Prostate gland (tissue), 2 donors: ENCODE measurements around the gene APLP2.

Experiments used
- POLR2A ChIP-seq: fragments of 450-650 bp; IDR thresholded peaks from one replicate; pipeline ENCODE4 v1.6.1; 2016; ENCODE audit warnings: antibody characterized with exemption, mild to moderate bottlenecking
- POLR2AphosphoS5 ChIP-seq: sonication (generic); formaldehyde crosslinking; IDR thresholded peaks from one replicate; pipeline ENCODE4 v1.6.1; 2017; ENCODE audit warnings: antibody characterized with exemption
- TF ChIP-seq, protein P1 (sequence below), 4 experiments: fragments of 200-600 bp in 2 of 4; fragments of 450-650 bp in 2 of 4; sonication (generic) in 2 of 4; IDR thresholded peaks; 1 replicate in 3 of 4; 2 replicates in 1 of 4; pipeline ENCODE4 v1.5.1; 2016 to 2019; ENCODE audit warnings: antibody characterized with exemption in 4 of 4, mild to moderate bottlenecking in 2 of 4, moderate library complexity in 2 of 4

DNA sequence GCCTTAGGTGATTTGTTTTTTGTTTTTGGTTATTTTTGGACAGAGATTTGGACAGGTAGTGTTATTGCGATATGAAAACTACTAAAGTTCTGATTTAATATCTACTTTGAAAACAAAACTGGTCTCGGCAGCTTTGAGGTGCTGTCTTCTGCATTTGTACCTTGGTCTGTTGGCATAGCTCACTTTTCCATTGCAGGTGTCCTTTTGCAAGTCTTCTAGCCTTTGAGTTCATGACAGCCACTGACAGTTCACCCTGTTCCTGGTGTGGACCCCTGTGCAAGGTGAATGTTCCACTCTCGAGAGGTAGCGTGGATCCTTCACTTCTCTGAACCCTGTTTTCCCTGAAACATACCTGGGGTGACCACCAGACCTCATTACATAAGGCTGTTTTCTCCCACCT lies 45.0 kb downstream of the APLP2 start:
- TF ChIP-seq POLR2A: no peak
- TF ChIP-seq, protein P1, sequence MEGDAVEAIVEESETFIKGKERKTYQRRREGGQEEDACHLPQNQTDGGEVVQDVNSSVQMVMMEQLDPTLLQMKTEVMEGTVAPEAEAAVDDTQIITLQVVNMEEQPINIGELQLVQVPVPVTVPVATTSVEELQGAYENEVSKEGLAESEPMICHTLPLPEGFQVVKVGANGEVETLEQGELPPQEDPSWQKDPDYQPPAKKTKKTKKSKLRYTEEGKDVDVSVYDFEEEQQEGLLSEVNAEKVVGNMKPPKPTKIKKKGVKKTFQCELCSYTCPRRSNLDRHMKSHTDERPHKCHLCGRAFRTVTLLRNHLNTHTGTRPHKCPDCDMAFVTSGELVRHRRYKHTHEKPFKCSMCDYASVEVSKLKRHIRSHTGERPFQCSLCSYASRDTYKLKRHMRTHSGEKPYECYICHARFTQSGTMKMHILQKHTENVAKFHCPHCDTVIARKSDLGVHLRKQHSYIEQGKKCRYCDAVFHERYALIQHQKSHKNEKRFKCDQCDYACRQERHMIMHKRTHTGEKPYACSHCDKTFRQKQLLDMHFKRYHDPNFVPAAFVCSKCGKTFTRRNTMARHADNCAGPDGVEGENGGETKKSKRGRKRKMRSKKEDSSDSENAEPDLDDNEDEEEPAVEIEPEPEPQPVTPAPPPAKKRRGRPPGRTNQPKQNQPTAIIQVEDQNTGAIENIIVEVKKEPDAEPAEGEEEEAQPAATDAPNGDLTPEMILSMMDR (IDR thresholded peaks at IDR 0.05): no peak
- no peak for TF ChIP-seq POLR2AphosphoS5
